Effector memory CD8-positive, alpha-beta T cell (primary cell): ENCODE data around the gene FAM107B.

Source experiments
- ATAC-seq: fragments of 150-1000 bp; cut with Tn5 transposase; replicated peaks from 2 replicates; pipeline ENCODE4 v1.10.0; 2021; ENCODE audit warnings: mild to moderate bottlenecking, moderate library complexity
- DNase-seq, 3 experiments: peaks; one replicate each; pipeline ENCODE4 v3.0.0; 2021
- H3K27ac Mint-ChIP-seq, 2 donors: one replicate each; pipeline ENCODE4 v1.8.0; 2022; ENCODE audit warnings: mild to moderate bottlenecking in 2 of 2, mixed read lengths in 2 of 2, moderate library complexity in 2 of 2
- H3K27me3 Mint-ChIP-seq, 2 donors: one replicate each; pipeline ENCODE4 v1.8.0; 2022; ENCODE audit warnings: mixed read lengths in 2 of 2
- H3K36me3 Mint-ChIP-seq: one replicate; pipeline ENCODE4 v1.8.0; 2022; ENCODE audit warnings: mild to moderate bottlenecking, moderate library complexity, mixed read lengths; ENCODE audit not compliant: insufficient read depth
- H3K4me1 Mint-ChIP-seq, 2 donors: one replicate each; pipeline ENCODE4 v1.8.0; 2022; ENCODE audit warnings: low read depth in 2 of 2, mixed read lengths in 2 of 2
- H3K4me3 Mint-ChIP-seq, 2 donors: one replicate each; pipeline ENCODE4 v1.8.0; 2022; ENCODE audit warnings: mild to moderate bottlenecking in 2 of 2, mixed read lengths in 2 of 2, moderate library complexity in 2 of 2
- H3K9me3 Mint-ChIP-seq, 2 donors: one replicate each; pipeline ENCODE4 v1.8.0; 2022; ENCODE audit warnings: mixed read lengths in 2 of 2

The FAM107B gene

DNA sequence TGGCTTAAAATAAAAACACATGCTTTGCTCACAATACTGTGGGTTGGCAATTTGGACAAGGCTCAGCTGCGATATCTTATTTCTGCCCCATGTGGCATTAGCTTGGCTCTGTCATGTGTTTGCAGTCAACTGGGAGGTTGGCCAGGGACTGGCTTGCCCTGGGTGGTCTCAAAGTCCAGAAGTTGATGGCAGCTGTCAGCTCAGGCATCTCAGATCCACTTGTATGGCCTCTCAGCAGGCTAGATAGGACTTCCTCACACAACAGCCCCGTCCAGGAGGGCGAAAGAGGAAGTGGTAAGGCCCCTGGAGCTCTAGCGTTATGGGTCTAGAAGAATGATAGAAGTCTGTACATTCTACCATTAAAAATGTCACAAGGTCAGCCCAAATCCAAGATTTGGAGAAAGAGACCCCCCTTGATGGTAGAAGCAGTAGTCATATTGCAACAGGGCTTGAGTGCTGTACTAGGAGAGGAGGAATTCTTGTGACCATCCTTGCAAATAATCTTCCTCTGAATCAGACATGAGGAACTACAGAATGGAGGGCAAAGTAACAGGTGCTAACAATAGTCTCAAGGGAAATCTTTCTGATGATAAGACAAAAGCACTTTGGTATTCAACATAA lies 166.2 kb downstream of the FAM107B start:
- Mint-ChIP-seq H3K27me3 (no peaks in the 10 kb centered on the region), H3K9me3 (no peaks in the 10 kb centered on the region), H3K4me1 (peaks cover 9 to 14% of the 10 kb centered on the region in 2 donors), H3K4me3 (no peak overlapping the region), H3K36me3 (peaks cover 11% of the 10 kb centered on the region), H3K27ac (no peak overlapping the region)
- ATAC-seq (no peak), DNase-seq (no peak)

DNA sequence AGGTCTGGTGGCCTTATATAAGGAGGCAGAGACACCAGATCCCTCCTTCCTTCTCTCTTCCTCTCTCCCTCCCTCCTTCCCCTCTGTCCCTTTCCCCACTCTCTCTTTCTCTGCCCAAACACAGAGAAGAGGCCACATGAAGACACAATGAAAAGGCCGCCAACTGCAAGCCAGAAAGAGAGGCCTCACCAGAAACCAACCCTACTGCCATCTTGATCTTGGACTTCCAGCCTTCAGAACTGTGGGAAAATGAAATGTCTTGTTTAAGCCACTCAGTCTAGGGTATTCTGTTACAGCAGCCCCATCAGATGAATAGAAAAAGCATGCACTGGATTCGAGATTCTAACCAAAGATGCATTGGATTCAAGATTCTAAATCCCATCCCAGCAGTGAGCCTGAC lies 168.1 kb downstream of the FAM107B start:
- H3K9me3 Mint-ChIP-seq: no peaks in the 10 kb centered on the region
- ATAC-seq (no peak), DNase-seq (no peak)
- H3K36me3 Mint-ChIP-seq: peaks cover 28% of the 10 kb centered on the region
- H3K4me1 Mint-ChIP-seq: peaks cover 22 to 25% of the 10 kb centered on the region in 2 donors
- no peaks in the 10 kb centered on the region for H3K27me3 Mint-ChIP-seq
- H3K27ac Mint-ChIP-seq: no peak overlapping the region
- no peak overlapping the region for H3K4me3 Mint-ChIP-seq

DNA sequence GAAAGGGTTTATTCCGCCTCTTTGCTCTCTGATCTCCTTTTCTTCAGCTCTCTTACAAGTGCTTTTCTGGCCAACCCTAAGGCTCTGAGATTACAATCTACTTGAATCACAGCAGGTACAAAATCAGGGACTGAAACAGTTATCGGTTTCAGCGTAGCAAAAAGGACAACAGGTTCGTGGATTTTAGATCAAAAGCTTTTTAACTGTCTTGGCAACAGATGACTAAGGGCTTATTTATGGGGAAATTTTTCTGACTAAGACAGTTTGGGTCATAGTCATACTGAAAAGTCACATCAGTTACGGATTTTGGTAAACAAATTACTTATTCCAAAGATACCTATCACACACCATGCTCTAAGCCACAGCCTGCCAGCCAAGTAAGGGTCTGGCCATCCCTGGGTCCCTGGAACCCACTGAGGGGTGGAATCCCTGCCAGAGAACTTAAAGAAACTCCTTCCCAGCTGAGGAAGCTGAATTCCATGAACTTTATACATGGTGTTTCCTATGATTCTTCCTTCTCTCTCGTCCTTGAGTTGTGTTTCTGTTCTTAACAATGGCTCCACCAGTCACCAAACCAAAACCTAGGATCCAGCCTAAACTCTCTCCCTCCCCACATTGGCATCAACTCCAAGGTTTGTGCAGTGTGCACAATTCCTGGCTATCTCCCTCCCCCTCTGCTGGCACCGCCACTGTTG lies 169.3 kb downstream of the FAM107B start:
- Mint-ChIP-seq H3K9me3 (no peaks in the 10 kb centered on the region), H3K27me3 (no peaks in the 10 kb centered on the region), H3K4me1 (peaks cover 32 to 33% of the 10 kb centered on the region in 2 donors), H3K4me3 (peak overlapping the region; percentile 81 to 91), H3K36me3 (peaks cover 41% of the 10 kb centered on the region), H3K27ac (peak overlapping the region; percentile 81 to 95)
- DNase-seq (no peak), ATAC-seq (peak; percentile 13)

DNA sequence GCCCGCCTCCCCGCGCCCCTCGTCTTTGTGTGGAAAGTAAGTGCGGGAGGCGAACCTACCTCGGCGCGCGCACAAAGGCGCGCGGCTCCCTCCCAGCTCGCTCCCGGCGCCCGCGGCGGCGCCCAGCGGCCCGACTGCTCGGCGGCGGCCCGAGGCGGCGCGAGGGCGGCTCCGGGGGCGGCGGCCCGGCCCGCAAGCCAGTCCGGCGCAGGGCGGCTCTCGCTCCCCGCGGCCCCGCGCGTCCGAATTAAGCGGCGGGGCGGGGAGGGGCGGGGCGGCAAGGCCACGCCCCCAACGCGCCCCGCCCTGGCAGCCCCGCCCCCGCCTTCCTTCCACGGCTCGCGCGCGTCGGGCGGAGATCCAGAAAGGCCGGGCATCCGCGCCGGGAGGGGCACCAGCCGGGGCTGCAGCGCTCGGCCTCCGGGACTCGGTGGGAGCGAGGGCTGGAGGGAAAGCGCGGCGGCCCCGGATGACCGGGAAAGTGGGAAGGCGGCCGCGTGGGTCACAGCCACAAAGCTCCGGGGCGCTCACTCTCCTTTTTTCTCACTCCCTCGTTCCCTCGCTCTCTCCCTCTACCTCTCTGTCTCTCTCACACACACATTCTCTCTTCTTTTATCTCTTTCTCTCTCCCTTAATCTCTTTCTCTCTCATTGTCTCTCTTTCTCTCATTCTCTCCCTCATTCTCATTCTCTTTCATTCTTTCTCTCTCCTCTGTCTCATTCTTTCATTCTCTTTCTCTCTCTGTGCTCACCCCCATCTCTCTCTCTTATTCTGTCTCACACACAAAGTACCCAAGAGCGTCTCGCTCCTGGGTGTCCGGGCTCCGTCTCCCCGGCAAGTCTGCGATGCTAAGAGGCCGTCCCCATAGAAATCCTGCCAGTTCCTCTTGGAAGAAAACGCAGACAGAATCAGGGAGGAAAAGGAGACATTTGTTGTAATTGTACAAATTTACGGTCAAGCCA lies 170.2 kb downstream of the FAM107B start:
- H3K4me1 Mint-ChIP-seq: peaks cover 40% of the 10 kb centered on the region in 2 donors

DNA sequence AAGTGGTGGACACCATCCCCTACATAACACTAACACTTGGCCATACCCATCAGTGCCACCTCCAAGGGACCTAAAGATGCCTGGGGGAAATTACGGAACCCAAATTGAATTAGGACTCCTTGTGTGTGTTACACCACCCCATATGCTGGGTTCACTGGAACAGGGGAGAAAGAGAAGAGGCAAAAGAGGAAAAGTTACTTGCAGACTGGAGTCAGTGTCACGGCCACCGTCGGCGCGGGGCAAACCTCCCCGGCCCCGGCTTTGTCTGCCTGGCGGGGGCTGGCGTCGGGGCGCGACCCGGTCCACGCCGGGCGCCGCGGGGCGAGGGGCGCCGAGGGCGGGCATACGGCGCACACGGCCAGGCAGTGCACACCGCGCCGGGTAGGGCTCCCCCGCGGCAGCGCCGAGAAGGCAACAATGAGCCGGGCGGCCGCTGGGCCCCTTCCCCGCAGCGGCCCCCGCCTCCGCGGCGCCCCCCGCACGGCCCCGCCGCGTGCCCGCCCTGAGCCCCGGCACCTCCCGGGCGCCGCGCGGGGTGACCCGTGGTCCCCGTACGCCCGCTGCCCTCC lies 171.1 kb downstream of the FAM107B start:
- peaks cover 59% of the 10 kb centered on the region for H3K36me3 Mint-ChIP-seq
- no peak for DNase-seq
- peak overlapping the region; percentile 94 to 97 for H3K27ac Mint-ChIP-seq
- peaks cover 48 to 49% of the 10 kb centered on the region in 2 donors for H3K4me1 Mint-ChIP-seq
- peak; percentile 14 for ATAC-seq
- peak overlapping the region; percentile 85 to 98 for H3K4me3 Mint-ChIP-seq
- no peaks in the 10 kb centered on the region for H3K9me3 Mint-ChIP-seq
- no peaks in the 10 kb centered on the region for H3K27me3 Mint-ChIP-seq

More for the DNA sequence above, 170.2 kb downstream of the FAM107B start:
- Mint-ChIP-seq H3K9me3 (no peaks in the 10 kb centered on the region), H3K27ac (peak overlapping the region; percentile 81 to 95), H3K27me3 (no peaks in the 10 kb centered on the region), H3K4me3 (peak overlapping the region; percentile 81 to 91), H3K36me3 (peaks cover 50% of the 10 kb centered on the region)
- ATAC-seq (peak; percentile 66), DNase-seq (peak; percentile 57 to 63 (median 63))

DNA sequence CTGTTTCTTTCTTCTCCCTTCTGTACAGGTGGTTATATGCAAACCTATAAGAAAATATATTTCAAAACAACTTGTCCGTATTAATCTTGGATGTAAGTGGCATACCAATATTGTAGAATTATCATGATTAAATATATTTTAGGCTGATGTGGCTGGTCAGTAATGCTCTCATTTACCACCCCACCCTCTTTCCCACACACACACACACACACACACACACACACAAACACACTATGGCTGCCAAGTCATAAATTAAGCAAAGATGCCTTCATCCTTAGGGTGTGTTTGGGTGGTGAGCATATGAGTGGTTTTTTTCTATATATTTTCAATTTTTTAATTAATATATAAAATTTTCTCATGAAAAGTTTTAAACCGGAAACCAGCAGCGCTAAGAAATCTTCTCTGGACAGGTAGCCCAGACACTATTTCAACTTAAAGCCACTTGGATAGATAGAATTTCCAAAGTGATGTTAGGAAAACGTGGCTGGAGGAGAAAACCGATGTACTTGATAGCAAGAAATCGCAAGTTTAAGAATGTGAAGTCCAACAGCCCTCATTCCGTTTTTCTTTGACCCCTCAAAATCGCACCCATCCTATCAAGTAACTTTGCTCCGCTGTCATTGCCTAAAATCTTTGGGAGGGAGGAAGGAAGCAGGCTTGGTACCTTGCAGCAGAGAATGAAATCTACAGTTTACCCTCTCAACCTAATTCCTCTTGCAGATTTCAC lies 171.7 kb downstream of the FAM107B start:
- no peaks in the 10 kb centered on the region for H3K9me3 Mint-ChIP-seq
- peak overlapping the region; percentile 94 to 97 for H3K27ac Mint-ChIP-seq
- no peaks in the 10 kb centered on the region for H3K27me3 Mint-ChIP-seq
- peaks cover 64% of the 10 kb centered on the region for H3K36me3 Mint-ChIP-seq
- no peak for ATAC-seq
- no peak for DNase-seq
- H3K4me1 Mint-ChIP-seq: peaks cover 50 to 55% of the 10 kb centered on the region in 2 donors
- H3K4me3 Mint-ChIP-seq: peak overlapping the region; percentile 85 to 98

DNA sequence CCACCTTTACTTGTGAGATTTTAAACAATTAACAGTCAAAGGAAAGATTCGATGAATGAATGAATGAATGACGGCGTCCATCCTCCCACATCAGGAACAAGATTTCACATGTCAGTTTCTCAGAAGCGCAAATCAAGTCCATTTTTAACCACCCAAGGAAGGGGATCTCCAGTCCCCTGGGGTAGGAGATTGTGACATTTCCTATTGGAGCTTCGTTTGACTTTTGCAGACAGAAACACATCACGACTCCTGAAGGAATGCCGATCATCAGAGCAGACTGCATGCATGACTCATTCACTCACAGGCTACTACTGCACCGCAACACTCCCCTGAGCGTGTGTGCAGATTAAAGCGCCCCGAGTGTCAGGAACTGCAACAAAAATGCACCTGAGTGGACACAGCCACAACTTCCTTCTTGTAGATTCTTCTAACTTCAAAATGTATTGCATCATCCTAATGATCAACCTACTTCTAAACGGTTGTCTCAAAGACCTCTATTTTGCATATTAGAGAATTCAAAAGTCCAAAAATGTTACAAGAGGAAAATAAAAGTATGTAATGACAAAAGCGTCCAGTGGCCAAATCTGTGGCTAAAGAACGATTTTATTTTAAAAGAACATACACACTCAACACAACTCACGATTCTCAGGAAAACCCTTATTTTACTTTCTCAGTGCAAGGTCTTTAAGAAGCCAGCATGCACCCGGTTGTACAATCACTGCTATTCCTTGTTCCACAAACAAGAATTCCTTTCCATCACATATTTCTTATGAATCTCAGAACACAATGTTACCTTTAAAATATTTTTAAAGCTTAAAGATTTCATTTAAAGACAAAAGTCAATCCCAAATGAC lies 172.6 kb downstream of the FAM107B start:
- Mint-ChIP-seq H3K4me3 (peak overlapping the region; percentile 85 to 98), H3K27ac (peak overlapping the region; percentile 93), H3K4me1 (peaks cover 52 to 64% of the 10 kb centered on the region in 2 donors), H3K9me3 (no peaks in the 10 kb centered on the region), H3K27me3 (no peaks in the 10 kb centered on the region), H3K36me3 (peaks cover 72% of the 10 kb centered on the region)
- peak; percentile 52 to 57 (median 53) for DNase-seq
- ATAC-seq: peak; percentile 54

DNA sequence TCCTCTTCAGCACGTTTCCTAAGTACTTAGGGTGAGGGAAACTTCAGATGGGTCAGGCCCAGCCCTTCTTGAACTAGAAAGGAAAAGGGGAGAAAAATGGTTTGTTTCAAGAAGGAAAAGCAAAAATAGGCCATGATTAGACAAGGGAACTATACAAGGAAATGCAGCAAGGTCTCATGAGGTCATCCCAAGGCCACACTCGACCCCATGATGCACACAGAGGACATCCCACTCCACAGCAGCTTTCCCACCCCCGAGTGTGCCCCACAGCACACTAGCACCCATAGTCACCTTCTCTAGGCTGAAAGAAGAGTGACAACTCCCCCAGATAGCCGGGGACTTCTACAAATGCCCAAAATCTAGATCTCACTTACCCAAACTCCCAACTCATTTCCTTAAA lies 173.4 kb downstream of the FAM107B start:
- H3K4me3 Mint-ChIP-seq: peak overlapping the region; percentile 85 to 98
- DNase-seq (no peak), ATAC-seq (no peak)
- peaks cover 59 to 72% of the 10 kb centered on the region in 2 donors for H3K4me1 Mint-ChIP-seq
- no peaks in the 10 kb centered on the region for H3K27me3 Mint-ChIP-seq
- H3K27ac Mint-ChIP-seq: peak overlapping the region; percentile 93
- H3K9me3 Mint-ChIP-seq: no peaks in the 10 kb centered on the region
- peaks cover 80% of the 10 kb centered on the region for H3K36me3 Mint-ChIP-seq

DNA sequence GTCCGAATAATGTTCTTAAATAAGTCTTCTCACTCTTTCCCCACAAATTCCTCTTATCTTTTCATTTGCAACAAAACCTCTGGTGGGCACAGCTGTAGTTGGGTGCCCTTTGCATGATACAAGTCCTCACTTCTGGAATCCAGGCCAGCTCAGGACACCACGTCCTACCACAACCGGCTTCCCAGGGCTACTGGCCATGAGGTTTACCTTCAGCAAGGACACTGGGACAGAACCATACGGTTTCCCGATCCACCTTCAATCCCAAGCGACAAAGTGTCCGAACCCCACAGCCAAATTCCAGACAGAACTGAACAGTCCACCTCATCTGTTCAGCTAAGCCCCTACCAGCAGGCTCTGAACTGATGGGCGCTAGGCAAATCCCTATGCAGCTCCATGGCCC lies 174.6 kb downstream of the FAM107B start:
- DNase-seq: no peak
- no peak for ATAC-seq
- no peaks in the 10 kb centered on the region for H3K27me3 Mint-ChIP-seq
- H3K36me3 Mint-ChIP-seq: peaks cover 90% of the 10 kb centered on the region
- H3K27ac Mint-ChIP-seq: peak overlapping the region; percentile 67 to 93
- H3K9me3 Mint-ChIP-seq: no peaks in the 10 kb centered on the region
- H3K4me1 Mint-ChIP-seq: peaks cover 65 to 79% of the 10 kb centered on the region in 2 donors
- peak overlapping the region; percentile 34 to 53 for H3K4me3 Mint-ChIP-seq

DNA sequence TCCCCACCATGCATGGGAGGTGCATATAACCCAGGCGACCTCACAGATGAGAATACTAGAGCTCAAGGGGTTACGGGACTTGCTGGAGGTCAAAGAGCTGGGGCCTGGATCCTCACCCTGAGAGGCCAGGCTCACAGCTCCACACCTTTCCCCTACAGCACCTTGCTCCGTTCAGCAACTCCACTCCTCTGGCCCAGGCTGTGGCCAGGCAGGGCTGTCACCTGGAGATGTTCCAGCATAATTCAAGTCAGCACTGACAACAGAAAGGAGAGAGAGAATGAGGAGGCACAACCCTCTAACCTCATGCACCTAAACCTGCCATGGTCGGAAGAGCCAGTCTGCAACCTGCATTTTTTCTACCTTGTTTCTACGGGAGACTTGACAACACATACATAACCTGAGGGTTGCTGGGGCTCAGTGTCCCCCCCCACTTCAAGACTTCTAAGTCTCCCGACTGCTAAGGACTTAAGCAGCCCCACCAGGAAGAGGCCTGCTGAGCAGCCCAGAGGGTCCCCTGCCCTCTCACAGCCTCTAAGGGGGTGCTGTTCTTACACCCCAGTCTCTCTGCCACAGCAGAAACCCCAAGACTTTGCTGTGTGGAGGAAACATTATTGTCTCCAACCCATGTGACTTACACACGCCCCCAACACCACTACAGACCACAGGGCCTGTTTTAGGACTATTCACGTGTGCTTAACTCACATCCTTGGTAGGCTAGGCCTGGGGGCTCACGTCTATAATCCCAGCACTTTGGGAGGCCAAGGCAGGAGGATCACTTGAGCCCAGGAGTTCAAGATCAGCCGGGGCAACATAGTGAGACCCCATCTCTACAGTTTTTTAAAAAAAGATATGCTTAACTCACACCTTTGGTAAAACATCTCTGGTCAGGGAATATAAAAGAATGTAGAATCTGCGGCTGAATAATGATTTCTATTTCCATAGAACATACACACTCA lies 175.6 kb downstream of the FAM107B start:
- Mint-ChIP-seq H3K36me3 (peaks cover 93% of the 10 kb centered on the region), H3K9me3 (no peaks in the 10 kb centered on the region), H3K4me3 (peak overlapping the region; percentile 34 to 53), H3K4me1 (peaks cover 66 to 79% of the 10 kb centered on the region in 2 donors), H3K27ac (peak overlapping the region; percentile 67 to 93), H3K27me3 (no peaks in the 10 kb centered on the region)
- ATAC-seq (peak; percentile 44), DNase-seq (no peak)

DNA sequence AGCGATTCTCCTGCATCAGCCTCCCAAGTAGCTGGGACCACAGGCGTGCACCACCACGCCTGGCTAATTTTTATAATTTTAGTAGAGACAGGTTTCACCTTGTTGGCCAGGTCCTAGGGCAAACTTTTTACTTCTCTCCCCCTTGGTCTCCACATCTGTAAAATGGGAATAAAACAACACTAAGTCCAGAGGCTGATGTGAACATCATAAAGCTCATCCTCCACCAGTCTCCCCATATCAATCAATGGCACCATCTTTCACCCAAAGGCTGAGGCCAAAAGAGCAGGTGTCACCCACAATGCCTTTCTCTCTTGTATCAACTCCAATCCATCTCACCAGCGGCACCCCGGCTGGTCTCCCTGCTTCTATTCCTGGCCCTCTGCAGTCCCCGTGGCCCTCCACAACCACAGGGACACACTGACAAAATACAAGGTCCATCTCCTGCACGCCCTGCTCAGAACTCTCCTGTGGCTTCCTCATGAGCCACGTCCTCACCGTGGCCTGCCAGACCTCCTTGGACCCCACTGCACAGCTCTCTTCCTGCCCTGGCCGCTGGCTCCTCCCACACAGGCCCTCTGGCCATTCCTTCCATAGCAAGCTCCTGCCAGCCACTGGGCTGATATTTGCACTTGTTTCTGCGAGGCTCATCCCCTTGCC lies 179.0 kb downstream of the FAM107B start:
- Mint-ChIP-seq H3K9me3 (no peaks in the 10 kb centered on the region), H3K4me1 (peaks cover 57 to 76% of the 10 kb centered on the region in 2 donors), H3K27ac (peak overlapping the region; percentile 70 to 93), H3K36me3 (peaks cover 92% of the 10 kb centered on the region), H3K27me3 (no peaks in the 10 kb centered on the region), H3K4me3 (peak overlapping the region; percentile 0 to 56)
- DNase-seq (no peak), ATAC-seq (no peak)
